Epithelial cell of esophagus (primary cell): ENCODE results near the gene GAPDHS.

Experiments used
- DNase-seq: peaks from one replicate; pipeline ENCODE4 v3.0.0; 2010; ENCODE audit warnings: low read depth
- H3K4me3 ChIP-seq: 2 replicates; pipeline ENCODE4 v1.5.1; 2011; ENCODE audit warnings: mild to moderate bottlenecking, low read length, control low read depth
- TF ChIP-seq, protein P1 (sequence below): IDR thresholded peaks from 2 replicates; pipeline ENCODE4 v1.5.1; 2011; ENCODE audit warnings: low read depth, mild to moderate bottlenecking, low read length, control low read depth, inconsistent platforms; ENCODE audit not compliant: insufficient read depth; ENCODE audit errors: missing control alignments

GAPDHS gene

DNA sequence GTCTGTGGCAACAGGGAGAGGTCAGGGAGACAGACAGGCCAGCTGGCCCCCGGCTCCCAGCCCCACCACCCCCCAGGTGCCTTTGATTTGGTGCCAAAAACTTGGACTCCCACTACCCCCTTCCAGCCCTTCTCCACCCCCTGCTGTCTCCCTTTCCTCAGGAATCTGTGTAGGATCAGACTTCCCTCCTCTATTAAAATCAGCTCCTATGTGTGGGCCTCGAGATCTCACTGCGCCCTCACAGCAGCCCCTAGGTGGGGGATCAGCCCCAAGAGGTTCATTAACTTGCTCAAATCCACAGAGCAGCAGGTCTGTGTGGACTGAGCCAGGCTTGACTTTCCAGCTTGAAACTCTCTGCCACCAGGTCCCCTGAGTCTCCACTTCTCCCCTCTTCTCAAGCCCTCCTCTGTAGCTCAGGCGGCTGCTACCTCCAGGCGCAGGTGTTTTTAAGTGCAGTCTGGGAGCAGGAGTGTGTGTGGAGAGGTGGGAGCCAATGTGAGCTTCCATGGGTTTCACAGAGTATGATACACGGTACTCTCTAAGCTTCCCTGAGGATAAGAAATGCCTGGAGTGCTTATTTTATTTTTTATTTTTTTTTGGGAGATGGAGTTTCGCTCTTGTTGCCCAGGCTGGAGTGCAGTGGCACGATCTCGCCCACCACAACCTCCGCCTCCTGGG lies 1.7 kb downstream of the GAPDHS start:
- DNase-seq = no peak
- H3K4me3 ChIP-seq = no peak overlapping the region
- TF ChIP-seq, protein P1, sequence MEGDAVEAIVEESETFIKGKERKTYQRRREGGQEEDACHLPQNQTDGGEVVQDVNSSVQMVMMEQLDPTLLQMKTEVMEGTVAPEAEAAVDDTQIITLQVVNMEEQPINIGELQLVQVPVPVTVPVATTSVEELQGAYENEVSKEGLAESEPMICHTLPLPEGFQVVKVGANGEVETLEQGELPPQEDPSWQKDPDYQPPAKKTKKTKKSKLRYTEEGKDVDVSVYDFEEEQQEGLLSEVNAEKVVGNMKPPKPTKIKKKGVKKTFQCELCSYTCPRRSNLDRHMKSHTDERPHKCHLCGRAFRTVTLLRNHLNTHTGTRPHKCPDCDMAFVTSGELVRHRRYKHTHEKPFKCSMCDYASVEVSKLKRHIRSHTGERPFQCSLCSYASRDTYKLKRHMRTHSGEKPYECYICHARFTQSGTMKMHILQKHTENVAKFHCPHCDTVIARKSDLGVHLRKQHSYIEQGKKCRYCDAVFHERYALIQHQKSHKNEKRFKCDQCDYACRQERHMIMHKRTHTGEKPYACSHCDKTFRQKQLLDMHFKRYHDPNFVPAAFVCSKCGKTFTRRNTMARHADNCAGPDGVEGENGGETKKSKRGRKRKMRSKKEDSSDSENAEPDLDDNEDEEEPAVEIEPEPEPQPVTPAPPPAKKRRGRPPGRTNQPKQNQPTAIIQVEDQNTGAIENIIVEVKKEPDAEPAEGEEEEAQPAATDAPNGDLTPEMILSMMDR = no peak

DNA sequence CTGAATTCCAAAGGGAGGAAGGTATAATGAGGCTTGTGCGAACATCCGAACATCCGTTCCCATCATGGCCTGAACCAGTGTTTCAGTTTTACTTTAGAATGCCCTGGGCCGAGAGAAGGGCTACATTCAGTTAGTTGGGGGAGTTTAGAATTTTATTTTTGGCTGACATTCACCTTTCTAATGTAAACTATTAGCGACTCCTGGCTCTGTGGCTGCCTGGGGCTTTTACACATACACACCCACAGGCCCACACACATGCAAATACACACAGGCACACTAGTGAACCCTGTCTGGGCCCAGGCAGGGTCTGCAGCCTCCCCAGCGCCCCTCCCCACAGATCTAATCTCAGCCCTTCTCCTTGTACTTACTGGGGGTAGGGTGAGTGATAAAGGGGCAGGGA lies 6.1 kb downstream of the GAPDHS start:
- no peak overlapping the region for H3K4me3 ChIP-seq
- DNase-seq = no peak
- TF ChIP-seq, protein P1 = no peak

DNA sequence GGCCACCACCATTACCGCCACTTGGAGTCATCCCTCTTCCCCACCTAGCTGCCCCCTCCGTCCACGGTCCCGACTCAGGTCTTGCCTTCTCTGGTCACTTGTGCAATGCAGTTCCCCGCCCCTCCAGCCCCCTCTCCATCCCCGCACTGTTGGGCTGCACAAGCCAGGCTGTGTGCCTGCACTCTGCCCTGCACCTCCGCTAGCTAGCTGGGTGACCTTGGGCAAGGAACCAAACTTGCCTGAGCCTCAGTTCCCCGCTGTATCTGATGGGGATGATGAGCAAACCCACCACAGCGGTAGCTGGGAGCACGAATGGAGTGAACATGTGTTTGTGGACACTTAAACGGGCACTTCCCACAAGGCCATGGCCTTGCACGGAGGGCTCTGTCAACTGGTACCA lies 6.6 kb downstream of the GAPDHS start:
- DNase-seq = no peak
- no peak overlapping the region for H3K4me3 ChIP-seq
- TF ChIP-seq, protein P1 = no peak

DNA sequence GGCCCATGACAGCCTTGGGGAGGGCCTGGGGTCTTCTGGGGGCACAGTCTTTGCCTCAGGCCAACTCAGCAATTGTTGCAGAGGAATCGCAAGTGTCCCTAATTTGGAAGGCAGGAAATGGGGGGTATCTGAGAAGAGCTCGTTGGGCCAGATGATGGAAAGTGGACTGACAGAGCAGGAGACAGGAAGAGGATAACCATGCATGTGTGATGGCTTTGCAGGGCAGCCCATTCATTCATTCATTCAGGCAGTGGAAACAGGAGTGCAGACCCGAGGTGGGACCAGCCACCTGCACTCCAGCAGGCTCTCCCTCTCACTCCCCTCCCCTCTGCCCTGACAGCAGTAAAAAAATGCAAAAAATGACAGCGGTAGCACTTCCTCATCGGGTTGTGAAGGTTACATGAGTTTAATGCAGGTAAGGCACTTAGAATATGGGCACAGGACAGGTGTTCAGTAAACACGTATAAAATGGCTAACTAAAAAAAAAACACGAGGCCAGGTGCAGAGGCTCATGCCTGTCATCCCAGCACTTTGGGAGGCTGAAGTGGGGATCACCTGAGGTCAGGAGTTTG lies 7.2 kb downstream of the GAPDHS start:
- no peak overlapping the region for H3K4me3 ChIP-seq
- DNase-seq = no peak
- TF ChIP-seq, protein P1 = no peak

DNA sequence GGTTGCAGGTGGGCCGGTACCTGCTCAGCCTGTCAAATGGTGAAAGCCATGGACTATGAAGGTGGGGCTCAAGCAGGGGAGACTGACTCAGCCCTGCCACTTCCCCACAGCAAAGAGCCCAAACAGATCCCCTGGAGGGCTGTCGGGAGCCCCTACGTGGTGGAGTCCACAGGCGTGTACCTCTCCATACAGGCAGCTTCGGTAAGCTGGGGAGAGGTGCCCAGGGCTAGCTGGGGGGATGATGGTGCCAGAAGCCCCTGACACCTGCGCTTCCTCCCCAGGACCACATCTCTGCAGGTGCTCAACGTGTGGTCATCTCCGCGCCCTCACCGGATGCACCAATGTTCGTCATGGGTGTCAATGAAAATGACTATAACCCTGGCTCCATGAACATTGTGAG lies 9.0 kb downstream of the GAPDHS start:
- no peak for DNase-seq
- TF ChIP-seq, protein P1 = no peak

DNA sequence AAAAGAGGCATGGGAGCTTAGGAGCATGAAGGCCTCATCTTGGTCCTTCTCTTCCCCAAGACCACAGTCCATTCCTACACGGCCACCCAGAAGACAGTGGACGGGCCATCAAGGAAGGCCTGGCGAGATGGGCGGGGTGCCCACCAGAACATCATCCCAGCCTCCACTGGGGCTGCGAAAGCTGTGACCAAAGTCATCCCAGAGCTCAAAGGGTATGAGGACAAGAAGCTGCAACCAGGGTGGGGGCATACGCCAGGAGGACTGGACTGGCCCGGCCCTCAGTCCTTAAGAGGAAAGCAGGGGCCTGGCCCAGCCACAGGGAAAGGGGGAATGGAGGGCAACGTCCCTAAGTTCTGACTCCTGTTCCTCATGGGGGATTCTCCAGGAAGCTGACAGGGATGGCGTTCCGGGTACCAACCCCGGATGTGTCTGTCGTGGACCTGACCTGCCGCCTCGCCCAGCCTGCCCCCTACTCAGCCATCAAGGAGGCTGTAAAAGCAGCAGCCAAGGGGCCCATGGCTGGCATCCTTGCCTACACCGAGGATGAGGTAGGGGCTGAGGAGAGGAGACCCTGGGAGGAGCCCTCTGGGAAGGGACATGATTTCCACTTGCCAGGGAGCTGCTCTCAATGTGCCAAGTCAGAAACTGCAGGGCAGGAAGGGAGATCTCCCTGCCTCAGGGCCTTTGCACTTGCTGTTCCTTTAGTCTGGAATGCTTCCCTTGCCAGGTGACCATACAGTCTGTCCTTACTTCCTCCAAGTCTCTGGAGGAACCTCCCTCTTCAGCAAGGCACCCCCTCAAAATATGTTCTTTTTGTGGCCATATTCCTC lies 10.2 kb downstream of the GAPDHS start:
- DNase-seq = no peak
- no peak overlapping the region for H3K4me3 ChIP-seq
- TF ChIP-seq, protein P1 = no peak

More for the DNA sequence above, 9.0 kb downstream of the GAPDHS start:
- H3K4me3 ChIP-seq = no peak overlapping the region
